ENCODE measurements around the gene GYS2. TPM values are rescaled to one million over a fixed set of nuclear protein-coding genes. Genes with fewer than 3 reads are reported as not detected.
A peak's percentile ranks its signal among the peaks of the same experiment; 100 is the strongest.

Gene GYS2
- total RNA-seq, 1 experiment from 2014 or later: 0.66 TPM

- Mint-ChIP-seq H3K36me3 (ENCODE audit: insufficient read depth, unreplicated experiment) (peaks cover 4% of the 10 kb centered on the region), H3K4me3 (ENCODE audit: unreplicated experiment) (no peak overlapping the region), H3K9me3 (ENCODE audit: unreplicated experiment) (no peaks in the 10 kb centered on the region), H3K27me3 (ENCODE audit: insufficient read depth, unreplicated experiment) (no peaks in the 10 kb centered on the region), H3K4me1 (ENCODE audit: low read depth, unreplicated experiment) (peaks cover 7% of the 10 kb centered on the region), H3K27ac (ENCODE audit: unreplicated experiment) (no peak overlapping the region)
- no peaks in the 10 kb centered on the region for H3K9me3 ChIP-seq
- no peak for TF ChIP-seq CTCF (IDR thresholded peaks at IDR 0.05; ENCODE audit: insufficient read depth in 1 of 2, low read depth in 1 of 2, low read length in 1 of 2, severe bottlenecking in 1 of 2, unreplicated experiment in 1 of 2)
- no peaks in the 10 kb centered on the region for H3K36me3 ChIP-seq (ENCODE audit: control insufficient read depth, insufficient read depth, low read length)
- CTCF ChIA-PET: interaction anchor here (1.0 to 1.4 kb wide), 2 partner anchors 70 to 72 kb away, joined by 3 to 7 read pairs; no protein-coding TSS in a partner anchor
- no TSS peak for BruUV-seq (replicated peaks)
- POLR2A ChIA-PET: no interaction called here
- H3K4me1 ChIP-seq: peaks cover 27% of the 10 kb centered on the region
- H3K27me3 ChIP-seq (replicated peaks; ENCODE audit: control insufficient read depth, insufficient read depth, low read length): no peaks in the 10 kb centered on the region
- intact Hi-C loops (cut with micrococcal nuclease; ENCODE audit: unreplicated experiment): loop anchor here (1.0 to 10.0 kb wide), 4 partner anchors 363 to 834 kb away; no protein-coding TSS in a partner anchor
- DNase-seq: no peak
- no peak overlapping the region for H3K4me3 ChIP-seq (ENCODE audit: low read depth, low read length)
These were observed 3.5 kb upstream of the GYS2 start for GRCh38 chr12:21608196-21608595.

- Mint-ChIP-seq H3K27ac (ENCODE audit: unreplicated experiment) (no peak overlapping the region), H3K9me3 (ENCODE audit: unreplicated experiment) (no peaks in the 10 kb centered on the region), H3K4me1 (ENCODE audit: low read depth, unreplicated experiment) (peaks cover 7% of the 10 kb centered on the region), H3K4me3 (ENCODE audit: unreplicated experiment) (no peak overlapping the region), H3K36me3 (ENCODE audit: insufficient read depth, unreplicated experiment) (peaks cover 4% of the 10 kb centered on the region), H3K27me3 (ENCODE audit: insufficient read depth, unreplicated experiment) (no peaks in the 10 kb centered on the region)
- Histone ChIP-seq H3K27me3 (replicated peaks; ENCODE audit: control insufficient read depth, insufficient read depth, low read length) (no peaks in the 10 kb centered on the region), H3K9me3 (no peaks in the 10 kb centered on the region), H3K4me1 (peaks cover 23% of the 10 kb centered on the region), H3K36me3 (ENCODE audit: control insufficient read depth, insufficient read depth, low read length) (no peaks in the 10 kb centered on the region), H3K4me3 (ENCODE audit: low read depth, low read length) (no peak overlapping the region)
- no TSS peak for BruUV-seq (replicated peaks)
- intact Hi-C loops (cut with micrococcal nuclease; ENCODE audit: unreplicated experiment): loop anchor here (1.0 to 10.0 kb wide), 5 partner anchors 73 to 835 kb away; no protein-coding TSS in a partner anchor
- DNase-seq: peak in 1 of 2 experiments; percentile 40
- peak; percentile 48 to 49 for TF ChIP-seq CTCF (IDR thresholded peaks at IDR 0.05; ENCODE audit: insufficient read depth in 1 of 2, low read depth in 1 of 2, low read length in 1 of 2, severe bottlenecking in 1 of 2, unreplicated experiment in 1 of 2)
- CTCF ChIA-PET: interaction anchor here (1.0 kb wide), 1 partner anchor 71 kb away, joined by 3 read pairs; no protein-coding TSS in a partner anchor
- POLR2A ChIA-PET: no interaction called here
These were observed 3.1 kb upstream of the GYS2 start for GRCh38 chr12:21607701-21608100.

- H3K36me3 ChIP-seq (ENCODE audit: control insufficient read depth, insufficient read depth, low read length): no peaks in the 10 kb centered on the region
- BruUV-seq (replicated peaks): no TSS peak
- no peak overlapping the region for H3K4me3 ChIP-seq (ENCODE audit: low read depth, low read length)
- no peak for TF ChIP-seq CTCF (IDR thresholded peaks at IDR 0.05; ENCODE audit: insufficient read depth in 1 of 2, low read depth in 1 of 2, low read length in 1 of 2, severe bottlenecking in 1 of 2, unreplicated experiment in 1 of 2)
- Mint-ChIP-seq H3K9me3 (ENCODE audit: unreplicated experiment) (no peaks in the 10 kb centered on the region), H3K36me3 (ENCODE audit: insufficient read depth, unreplicated experiment) (no peaks in the 10 kb centered on the region), H3K27me3 (ENCODE audit: insufficient read depth, unreplicated experiment) (no peaks in the 10 kb centered on the region), H3K27ac (ENCODE audit: unreplicated experiment) (no peak overlapping the region), H3K4me1 (ENCODE audit: low read depth, unreplicated experiment) (peaks cover 7% of the 10 kb centered on the region), H3K4me3 (ENCODE audit: unreplicated experiment) (no peak overlapping the region)
- ChIA-PET CTCF (interaction anchor here (0.7 kb wide), 1 partner anchor 82 kb away, joined by 3 read pairs; no protein-coding TSS in a partner anchor), POLR2A (no interaction called here)
- peaks cover 19% of the 10 kb centered on the region for H3K4me1 ChIP-seq
- intact Hi-C loops (cut with micrococcal nuclease; ENCODE audit: unreplicated experiment): loop anchor here (5.0 to 10.0 kb wide), 3 partner anchors 361 to 836 kb away; no protein-coding TSS in a partner anchor
- H3K27me3 ChIP-seq (replicated peaks; ENCODE audit: control insufficient read depth, insufficient read depth, low read length): no peaks in the 10 kb centered on the region
- no peaks in the 10 kb centered on the region for H3K9me3 ChIP-seq
- DNase-seq: no peak
These were observed 1.5 kb upstream of the GYS2 start for GRCh38 chr12:21606175-21606574.

Data from Caco-2 (cell line).